DMS153 treated with DMSO at 0.1 percent for 48 hours (cell line): ENCODE measurements around the gene CBLB.

Experiments
- DNase-seq: peaks from one replicate; lab custom pipeline; 2025; ENCODE audit not compliant: unreplicated experiment; lab: John Stamatoyannopoulos, UW

Gene CBLB

DNA sequence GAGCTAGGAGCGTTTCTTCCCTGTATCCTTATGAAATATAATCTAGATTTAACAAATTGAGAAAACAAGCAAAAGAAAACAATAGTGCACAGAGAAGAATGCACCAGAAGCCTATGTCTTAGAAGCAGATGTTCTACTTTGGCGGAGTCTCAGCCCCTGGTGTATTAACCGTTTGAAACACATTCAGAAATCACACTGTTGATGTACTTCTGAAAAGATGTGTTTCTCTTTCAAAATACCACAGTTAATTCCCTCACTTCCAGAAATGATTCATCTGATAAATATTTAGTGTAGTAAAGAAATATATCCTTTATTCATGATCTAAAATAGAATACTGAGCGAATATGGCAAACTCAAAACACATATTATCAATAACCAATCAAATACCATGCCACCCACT is 77.7 kb downstream of the CBLB start:
- DNase-seq = no peak

DNA sequence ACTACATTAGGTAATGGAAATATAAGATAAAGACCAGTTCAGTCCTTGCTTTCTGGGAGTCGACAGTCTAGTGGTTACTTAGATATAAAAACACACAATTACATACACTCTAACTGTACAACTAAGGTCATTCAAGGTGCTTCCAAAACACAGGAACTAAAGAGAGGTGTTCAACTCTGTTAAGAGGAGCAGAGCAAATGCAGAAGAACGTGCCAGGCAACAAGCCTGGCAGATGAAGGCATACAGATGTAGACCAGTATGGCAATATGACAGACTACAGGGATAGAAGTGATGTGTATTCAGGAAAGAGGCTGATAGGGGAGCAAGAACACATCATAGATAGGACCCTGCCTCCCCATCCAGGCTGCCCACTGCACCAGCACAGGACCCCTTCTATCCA is 78.3 kb downstream of the CBLB start:
- no peak for DNase-seq

DNA sequence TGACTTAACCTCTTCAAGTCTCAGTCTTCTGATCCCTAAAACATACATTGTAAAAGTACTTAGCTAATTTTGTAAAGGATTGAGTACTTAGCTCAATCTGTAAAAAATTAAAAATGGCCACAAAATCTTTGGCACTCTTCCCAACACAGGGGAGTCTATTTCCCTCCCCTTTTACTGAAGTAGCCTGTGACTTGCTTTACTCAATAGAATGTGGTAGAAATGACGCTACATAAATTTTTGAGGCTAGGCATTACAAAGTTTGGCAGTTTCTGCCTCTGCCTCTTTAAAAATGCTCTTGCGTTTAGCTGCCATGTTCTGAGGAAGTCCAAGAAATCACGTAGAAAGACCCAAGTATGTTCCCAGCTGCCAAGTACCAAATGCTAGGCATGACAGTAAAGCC is 80.2 kb downstream of the CBLB start:
- no peak for DNase-seq

DNA sequence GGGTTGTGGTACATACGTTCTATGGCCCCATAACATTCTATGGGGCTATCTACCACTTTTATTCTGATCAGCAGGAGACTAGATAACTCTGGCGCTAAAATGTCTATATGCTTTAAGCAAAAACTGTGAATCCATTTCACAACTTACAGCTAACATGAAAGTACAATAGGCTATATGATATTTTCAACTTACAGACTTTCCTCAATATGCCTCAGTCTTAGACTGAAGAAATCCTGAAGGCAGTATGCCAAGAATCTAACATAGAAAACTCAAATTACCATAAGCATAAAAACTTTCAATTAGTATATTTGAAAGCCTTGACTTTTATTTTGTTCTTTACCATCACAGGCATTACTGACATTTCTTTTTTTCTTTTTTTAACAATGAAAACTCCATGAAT is 81.4 kb downstream of the CBLB start:
- DNase-seq = no peak

DNA sequence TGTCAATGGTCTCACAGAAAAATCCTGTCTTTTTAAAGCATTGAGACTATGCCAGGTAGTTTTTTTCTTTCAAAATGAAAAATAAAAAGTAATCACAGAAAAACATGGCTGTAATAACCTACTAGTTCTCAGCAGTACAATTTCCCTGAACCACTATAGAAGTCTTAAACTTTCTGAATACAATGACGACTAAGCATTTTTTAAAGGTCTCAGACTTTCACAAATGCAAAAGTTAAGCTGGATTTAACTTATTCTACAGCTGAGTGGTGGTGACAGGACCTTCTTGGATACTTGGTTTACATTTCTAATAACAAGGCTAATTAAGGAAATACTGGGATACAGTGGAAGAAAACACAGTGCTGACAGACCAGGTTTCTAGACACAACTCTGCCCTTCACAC is 81.8 kb downstream of the CBLB start:
- no peak for DNase-seq

DNA sequence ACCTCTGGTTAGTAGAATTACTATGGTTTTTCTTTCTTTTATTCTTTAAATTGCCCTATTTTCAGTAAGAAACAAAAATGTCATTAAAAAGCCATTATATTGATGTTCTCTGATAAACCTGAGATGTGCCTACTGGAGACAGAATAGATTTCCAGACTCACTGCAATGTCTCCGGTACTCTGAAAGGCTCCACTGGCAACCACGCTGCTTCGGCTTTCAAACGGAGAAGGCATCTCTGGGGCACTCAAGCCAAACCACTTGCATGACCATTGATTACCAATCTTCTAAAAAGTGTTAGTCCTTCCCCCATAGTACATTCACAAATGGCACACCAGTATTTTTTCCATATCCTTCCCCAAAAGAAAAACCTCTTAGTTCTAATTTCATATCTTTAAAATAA is 82.6 kb downstream of the CBLB start:
- no peak for DNase-seq

DNA sequence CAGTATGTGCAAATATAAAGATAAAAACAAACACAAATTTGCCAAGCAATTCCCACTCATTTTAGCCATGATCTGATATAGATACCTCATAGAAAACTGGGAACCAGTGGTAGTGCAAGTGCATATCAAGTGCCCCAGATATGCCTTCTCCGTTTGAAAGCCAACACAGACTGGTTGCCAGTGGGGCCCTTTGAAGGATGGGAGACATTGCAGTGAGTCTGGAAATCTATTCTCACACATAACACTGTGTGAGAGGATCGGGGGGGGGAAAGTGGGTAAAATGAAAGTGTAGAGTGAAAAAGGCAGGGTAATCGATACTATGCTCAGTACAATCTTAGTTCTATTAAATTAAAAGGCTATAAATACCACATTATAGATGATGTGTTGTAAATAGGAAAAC is 83.0 kb downstream of the CBLB start:
- DNase-seq = no peak

DNA sequence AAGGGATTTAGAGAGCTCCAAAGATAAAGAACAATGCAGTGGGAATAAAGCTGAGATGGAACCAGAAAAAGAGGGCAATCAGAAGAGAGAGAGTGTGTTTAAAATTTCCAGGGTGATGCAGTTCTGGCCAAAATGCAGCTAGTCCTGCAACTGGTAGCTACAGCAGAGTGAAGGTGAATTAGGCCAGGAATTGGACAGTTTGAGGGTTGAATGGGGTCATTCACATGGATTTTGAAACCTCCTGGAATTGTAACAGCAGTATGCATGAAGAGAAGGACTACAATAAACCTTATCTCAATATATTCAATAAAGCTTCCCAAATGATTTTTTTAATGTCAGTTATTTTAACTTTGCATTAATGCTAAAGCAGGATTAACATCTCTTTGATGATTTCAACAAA is 85.2 kb downstream of the CBLB start:
- no peak for DNase-seq

DNA sequence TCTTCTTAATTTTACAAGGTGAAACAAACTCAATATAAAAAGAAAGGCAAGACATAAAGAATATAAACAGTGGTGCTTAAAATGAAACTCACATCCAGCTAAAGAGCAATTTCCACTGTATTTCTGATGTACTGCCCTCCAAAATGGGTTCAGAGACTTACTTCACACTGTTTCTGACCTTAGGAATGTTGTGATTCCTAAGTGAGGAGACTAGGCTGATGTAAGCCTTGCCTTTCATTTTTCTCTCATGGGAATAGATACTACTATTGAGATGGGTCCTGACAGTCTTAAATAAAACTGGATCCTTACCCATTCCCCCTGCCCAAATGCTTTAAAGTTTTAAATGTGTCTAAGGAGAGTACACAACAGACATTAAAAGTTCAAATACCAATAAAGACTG is 86.9 kb downstream of the CBLB start:
- DNase-seq = no peak

DNA sequence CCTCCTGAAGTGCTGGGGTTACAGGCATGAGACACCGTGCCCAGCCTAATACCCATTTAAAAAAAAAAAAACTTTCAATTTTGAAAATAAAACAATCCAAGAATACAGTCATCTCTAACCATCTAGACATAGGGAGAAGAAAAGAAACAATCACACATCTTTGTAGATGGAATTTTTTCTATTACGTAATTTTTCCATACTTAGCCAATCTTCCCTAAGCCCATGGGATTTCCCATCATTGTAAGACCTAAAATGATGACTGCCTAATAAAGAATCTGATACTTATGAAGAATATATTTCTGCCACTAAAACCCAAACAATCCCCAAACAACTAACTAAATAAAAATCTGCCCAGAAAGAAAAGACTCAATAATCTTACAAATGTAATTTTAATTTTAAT is 88.7 kb downstream of the CBLB start:
- DNase-seq = no peak

DNA sequence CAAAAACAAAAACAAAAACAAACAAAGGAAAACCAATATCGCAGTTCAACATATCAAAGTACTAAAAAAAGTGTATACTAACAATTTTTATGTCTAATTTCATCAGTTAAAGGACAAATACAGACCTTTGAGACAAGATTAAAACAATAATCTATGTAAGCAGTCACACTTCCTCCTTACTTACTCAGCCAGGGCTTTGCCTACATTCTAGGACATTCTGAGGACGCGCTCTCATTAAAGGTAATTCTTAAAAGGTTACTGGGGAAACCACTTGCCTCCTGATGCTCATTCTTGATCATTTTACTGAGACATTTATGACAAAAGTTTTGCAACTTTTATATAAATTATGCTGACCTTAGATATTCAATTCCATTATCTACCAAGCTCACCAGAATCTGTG is 93.4 kb downstream of the CBLB start:
- no peak for DNase-seq

DNA sequence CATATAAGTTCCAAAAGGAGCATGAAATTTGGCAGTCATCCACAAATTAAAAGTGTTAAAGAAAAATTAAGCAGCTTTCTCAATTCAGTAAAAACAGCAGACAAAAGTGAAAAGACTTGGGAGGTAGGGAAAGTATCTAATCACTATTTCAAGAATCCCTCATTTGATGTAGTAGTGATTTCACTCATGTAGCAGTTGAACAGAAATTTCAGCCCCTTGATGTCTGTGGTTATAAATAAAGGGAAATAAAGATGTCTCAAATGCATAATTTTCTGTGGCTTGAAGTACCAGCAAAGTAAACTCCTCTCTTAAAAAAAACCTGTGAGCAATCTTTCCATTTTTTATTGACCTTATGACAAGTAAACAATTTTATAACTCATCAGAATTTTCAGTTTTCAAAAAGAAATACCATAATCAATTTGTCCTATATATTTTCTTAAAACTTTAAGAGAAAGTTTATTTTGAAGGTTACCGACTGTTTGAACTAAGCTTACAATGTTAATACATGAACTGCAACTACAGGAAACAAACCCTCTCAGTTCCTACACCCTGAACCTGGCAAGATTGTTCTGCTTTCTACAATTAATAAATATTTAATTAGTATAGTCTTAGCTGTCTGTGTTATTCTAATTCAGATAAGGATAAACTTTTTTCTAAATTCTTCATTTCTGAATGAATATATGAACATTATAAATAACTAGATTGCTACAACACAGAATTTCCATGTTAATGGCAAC is 94.2 kb downstream of the CBLB start:
- DNase-seq = no peak

DNA sequence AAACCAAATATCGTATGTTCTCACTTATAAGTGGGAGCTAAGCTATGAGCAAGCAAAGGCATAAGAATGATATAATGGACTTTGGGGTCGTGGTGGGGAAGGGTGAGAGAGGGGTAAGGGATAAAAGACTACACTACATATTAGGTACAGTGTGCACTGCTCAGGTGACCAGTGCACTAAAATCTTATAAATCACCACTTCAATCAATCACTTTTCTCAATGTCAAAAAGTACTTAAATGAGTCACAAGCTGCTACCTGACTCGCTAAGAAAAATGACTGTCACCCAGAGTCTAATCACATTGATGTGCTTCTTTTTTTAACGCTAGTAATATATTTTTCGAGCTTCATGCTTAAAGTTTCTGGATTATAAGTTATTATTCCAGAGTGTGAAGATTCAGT is 95.5 kb downstream of the CBLB start:
- DNase-seq = no peak

DNA sequence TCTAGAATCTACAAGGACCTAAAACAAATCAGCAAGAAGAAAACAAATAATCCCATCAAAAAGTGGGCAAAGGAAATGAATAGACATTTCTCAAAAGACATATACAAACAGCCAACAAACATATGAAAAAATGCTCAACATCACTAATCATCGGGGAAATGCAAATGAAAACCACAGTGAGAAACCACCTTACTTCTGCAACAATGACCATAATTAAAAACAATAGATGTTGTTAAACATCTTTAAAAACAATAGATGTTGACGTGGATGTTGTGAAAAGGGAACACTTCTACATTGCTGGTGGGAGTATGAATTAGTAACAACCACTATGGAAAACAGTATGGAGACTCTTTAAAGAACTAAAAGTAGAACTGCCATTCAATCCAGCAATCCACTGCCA is 96.2 kb downstream of the CBLB start:
- no peak for DNase-seq

DNA sequence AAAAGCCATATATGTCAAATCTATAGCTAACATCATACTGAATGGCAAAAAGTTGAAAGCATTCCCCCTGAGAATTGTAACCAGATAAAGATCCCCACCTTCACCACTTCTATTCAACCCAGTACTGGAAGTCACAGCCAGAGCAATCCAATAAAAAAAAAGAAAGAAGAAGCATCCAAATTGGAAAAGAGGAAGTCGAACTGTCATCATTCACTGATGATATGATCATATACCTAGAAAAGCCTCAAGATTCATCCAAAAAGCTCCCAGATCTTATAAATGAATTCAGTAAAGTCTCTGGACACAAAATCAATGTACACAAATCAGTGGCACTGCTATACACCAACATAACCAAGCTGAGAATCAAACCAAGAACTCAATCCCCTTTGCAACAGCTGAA is 97.4 kb downstream of the CBLB start:
- DNase-seq = no peak

DNA sequence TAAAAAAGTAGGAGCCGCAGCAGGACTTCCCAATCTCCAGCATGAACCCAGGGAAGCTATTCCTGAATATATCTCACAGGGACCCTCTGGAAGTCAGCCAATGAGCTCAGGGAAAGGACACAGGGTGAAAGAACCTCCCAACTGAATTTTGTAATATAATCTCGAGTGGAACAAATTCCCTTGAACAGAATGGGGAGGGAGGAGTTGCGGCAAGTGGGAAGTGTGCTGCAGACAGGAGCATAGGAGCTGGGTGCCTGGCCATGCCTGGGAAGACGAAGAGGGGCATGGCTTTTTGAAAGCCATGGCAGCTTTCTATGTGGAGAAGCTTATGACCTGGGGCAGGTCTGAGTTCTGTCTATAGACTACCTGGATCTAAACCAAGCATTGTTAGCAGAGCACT is 98.4 kb downstream of the CBLB start:
- DNase-seq = no peak

DNA sequence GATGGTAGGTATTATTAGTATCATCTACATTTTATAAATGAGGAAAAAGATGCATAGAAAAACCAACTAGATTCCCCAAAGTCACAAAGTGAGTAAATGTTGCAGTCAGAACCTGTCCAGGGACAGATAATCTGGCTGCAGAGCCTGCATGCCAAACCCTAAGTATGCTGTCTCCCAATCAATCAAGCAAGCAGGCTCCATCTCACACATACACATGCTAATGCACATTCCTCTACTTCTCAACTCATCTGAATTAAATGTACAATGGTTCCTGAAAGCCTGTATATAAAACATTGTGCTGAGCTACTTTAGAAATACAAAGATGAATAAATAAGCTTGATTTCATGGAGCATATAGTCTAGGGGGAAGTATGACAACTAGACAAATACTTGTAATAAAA is 101.0 kb downstream of the CBLB start:
- DNase-seq = no peak

DNA sequence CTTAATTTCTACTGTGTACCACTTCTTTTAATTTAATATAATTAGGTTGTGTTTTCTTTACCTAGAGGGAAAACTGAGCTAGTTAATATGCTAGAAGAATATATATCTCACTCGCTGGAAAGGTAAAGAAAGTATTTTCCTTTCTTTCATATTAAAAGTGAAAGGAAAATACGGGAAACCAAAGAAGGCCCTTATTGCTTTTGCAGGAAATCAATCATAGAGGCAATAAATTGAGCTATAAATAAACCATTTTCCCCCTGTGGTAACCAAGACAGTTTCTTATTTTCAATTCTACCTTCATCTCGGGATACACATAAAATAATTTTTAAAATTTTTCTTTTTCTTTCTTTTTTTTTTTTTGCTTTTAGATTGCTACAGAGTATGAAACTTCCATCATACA is 101.6 kb downstream of the CBLB start:
- DNase-seq = no peak

DNA sequence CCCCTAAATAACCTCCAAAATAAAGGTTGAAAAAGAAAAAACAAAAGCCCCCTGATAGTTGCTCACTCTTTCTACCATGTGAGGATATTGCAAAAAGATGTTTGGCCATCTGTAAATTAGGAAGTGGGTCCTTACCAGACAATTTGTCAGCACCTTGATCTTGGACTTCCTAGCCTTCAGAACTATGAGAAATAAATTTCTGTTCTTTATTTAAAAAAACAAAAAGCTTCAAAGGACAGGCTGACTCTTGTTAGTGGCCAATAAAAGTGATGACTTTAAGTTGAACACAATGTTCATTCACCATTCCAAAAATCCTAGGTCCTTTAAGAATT is 103.5 kb downstream of the CBLB start:
- DNase-seq = no peak

DNA sequence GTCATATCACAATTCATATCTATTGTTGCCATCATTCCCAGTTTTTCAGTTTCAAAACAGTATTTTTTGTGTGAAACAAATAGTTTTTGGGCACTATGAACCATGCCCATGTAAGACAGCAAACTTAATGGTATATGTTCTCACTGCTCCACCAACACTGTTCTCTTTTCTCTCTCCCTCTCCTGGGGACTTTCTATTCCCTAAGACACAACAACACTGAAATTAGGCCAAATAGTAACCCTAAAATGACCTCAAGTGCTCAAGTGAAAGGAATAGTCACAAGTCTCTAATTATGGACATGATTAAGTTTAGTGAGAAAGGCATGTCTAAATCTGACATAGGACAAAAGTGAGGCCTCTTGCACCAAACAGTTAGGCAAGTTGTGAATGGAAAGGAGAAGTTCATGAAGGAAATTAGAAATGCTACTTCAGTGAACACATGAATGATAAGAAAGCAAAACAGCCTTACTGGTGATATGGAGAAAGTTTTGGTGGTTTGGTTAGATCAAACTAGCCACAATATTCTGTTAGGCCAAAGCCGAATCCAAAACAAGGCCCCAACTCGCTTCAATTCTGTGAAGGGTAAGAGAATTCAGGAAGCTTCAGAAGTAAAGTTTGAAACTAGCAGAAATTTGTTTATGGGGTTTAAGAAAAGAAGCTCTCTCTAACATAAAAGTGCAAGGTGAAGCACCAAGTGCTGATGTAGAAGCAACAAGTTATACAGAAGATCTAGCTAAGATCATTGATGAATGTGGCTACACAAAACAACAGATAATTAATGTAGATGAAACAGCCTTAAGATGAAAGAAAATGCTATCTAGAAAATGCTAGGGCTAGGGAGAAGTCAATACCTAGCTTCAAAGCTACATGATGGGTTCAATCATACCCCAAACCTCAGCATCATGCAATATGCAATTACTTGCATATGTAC is 104.2 kb downstream of the CBLB start:
- no peak for DNase-seq

DNA sequence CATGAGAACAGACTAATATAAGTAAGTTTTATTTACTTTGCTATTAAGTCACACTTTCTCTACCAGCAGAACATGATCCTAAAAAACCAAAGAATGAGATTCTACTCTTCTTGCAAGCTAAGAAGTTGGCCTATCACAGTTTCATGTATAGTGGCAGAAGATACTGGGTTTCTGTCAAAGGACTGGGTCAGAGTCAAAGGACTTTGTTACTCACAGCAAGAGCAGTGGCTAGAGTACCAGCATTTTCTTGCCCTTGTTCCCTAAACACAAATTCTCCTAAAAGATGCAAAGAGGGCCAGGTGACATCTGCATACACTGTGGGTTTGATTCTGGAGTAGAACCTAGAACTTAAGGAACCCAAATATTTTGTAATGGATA is 105.2 kb downstream of the CBLB start:
- no peak for DNase-seq

DNA sequence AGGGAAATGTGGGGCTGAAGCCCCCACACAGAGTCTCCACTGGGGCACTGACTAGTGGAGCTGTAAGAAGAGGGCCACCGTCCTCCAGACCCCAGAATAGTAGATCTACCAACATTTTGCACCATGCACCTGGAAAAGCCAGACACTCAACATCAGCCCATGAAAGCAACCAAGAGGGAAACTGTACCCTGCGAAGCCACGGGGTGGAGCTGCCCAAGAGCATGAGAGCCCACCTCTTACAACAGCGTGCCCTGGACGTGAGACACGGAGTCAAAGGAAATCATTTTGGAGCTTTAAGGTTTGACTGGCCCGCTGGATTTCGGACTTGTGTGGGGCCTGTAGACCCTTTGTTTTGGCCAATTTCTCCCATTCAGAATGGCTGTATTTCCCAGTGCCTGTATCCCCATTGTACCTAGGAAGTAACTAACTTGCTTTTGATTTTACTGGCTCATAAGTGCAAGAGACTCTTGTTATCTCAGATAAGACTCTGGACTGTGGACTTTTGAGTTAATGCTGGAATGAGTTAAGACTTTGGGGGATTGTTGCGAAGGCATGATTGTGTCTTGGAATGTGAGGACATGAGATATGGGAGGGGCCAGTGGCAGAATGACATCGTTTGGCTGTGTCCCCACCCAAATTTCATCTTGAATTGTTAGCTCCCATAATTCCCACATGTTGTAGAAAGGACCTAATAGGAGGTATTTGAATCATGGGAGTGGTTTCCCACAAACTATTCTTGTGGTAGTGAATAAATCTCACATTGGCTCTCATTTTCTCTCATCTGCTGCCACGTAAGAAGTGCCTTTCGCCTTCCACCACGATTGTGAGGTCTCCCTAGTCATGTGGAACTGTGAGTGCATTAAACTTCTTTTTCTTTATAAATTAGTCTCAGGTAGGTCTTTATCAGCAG is 105.8 kb downstream of the CBLB start:
- DNase-seq = no peak
